ENCODE measurements around the gene INO80D. TPM values are rescaled to one million over a fixed set of nuclear protein-coding genes. Genes with fewer than 3 reads are reported as not detected.

The INO80D gene
- total RNA-seq, 1 experiment from 2014 or later, result 46.0 TPM

DNA sequence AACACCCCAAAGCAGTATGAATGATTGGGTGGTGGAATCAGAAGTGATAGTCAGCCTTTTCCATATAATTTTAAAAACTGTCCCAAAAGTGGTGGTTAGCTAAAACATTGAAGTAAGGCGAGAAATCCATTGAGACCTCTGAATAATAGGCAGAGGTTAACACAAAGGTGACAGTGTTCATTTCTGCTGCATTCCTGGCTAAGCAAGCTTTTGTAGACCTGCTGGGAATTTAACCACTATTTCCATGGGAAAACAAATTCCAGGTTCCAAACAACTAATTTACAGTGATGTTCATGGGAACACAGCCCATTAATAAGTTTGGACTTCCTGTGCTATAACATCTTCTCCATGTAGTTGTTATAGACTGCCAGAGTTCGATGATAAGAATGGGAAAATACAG lies 6.3 kb upstream of the INO80D start:
- H3K27ac Mint-ChIP-seq, result peak overlapping the region in 1 of 3 experiments; percentile 79; a peak in 4 of 7 replicates

More for the DNA sequence above, 6.3 kb upstream of the INO80D start:
- no peak overlapping the region for H3K14ac ChIP-seq (ENCODE audit: insufficient read depth, low read length)
- no peaks in the 10 kb centered on the region for H3K79me1 ChIP-seq (ENCODE audit: insufficient read depth, low read depth, low read length, poor library complexity, severe bottlenecking)
- no peak overlapping the region for H2AK5ac ChIP-seq (ENCODE audit: insufficient read length, low read length)
- H3T11ph ChIP-seq (ENCODE audit: low read length), result no peak overlapping the region
- no peaks in the 10 kb centered on the region for H3K9me3 ChIP-seq (ENCODE audit: control insufficient read depth, low read depth, low read length)
- H2BK120ac ChIP-seq (ENCODE audit: low read depth, low read length, poor library complexity, severe bottlenecking), result no peak overlapping the region
- no peaks in the 10 kb centered on the region for H3K9me3 Mint-ChIP-seq
- H3K4me1 ChIP-seq (ENCODE audit: insufficient read depth, low read length), result peaks cover 2% of the 10 kb centered on the region
- H3K4ac ChIP-seq (ENCODE audit: low read depth, low read length), result no peak overlapping the region
- H2BK12ac ChIP-seq (ENCODE audit: insufficient read length, low read depth, low read length), result no peak overlapping the region
- no peak overlapping the region for H3K56ac ChIP-seq (ENCODE audit: insufficient read length, low read depth, low read length)
- no peak overlapping the region for H4K5ac ChIP-seq (ENCODE audit: insufficient read length, low read depth, low read length)
- no peak for DNase-seq
- TF ChIP-seq, protein P1, sequence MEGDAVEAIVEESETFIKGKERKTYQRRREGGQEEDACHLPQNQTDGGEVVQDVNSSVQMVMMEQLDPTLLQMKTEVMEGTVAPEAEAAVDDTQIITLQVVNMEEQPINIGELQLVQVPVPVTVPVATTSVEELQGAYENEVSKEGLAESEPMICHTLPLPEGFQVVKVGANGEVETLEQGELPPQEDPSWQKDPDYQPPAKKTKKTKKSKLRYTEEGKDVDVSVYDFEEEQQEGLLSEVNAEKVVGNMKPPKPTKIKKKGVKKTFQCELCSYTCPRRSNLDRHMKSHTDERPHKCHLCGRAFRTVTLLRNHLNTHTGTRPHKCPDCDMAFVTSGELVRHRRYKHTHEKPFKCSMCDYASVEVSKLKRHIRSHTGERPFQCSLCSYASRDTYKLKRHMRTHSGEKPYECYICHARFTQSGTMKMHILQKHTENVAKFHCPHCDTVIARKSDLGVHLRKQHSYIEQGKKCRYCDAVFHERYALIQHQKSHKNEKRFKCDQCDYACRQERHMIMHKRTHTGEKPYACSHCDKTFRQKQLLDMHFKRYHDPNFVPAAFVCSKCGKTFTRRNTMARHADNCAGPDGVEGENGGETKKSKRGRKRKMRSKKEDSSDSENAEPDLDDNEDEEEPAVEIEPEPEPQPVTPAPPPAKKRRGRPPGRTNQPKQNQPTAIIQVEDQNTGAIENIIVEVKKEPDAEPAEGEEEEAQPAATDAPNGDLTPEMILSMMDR (conservative IDR thresholded peaks at IDR 0.05), result no peak
- no peak overlapping the region for H2BK20ac ChIP-seq (ENCODE audit: low read depth, low read length, poor library complexity, severe bottlenecking)
- H3K27ac ChIP-seq (ENCODE audit: insufficient read length, low read depth, low read length), result no peak overlapping the region
- H2BK15ac ChIP-seq (ENCODE audit: low read depth, low read length), result no peak overlapping the region
- H3K18ac ChIP-seq (ENCODE audit: insufficient read length, low read depth, low read length), result no peak overlapping the region
- H3K23ac ChIP-seq (ENCODE audit: insufficient read length, low read depth, low read length), result no peak overlapping the region
- no CpG with 5 or more reads among the region's 2 CpGs for WGBS (ENCODE audit: extremely low coverage, insufficient read length, low lambda C conversion rate)
- H3K36me3 Mint-ChIP-seq (ENCODE audit: insufficient read depth in 1 of 3, low read depth in 3 of 3), result peaks cover 9 to 27% (median 16%) of the 10 kb centered on the region in 3 experiments; a peak in 6 of 7 replicates
- peaks cover 3% of the 10 kb centered on the region; the same call in 1 of the 2 replicates for H3K79me2 ChIP-seq (ENCODE audit: insufficient read depth, low read length)
- no peak overlapping the region for H4K8ac ChIP-seq (replicated peaks; ENCODE audit: insufficient read length, low read depth, low read length)
- no peaks in the 10 kb centered on the region for H3K23me2 ChIP-seq (ENCODE audit: insufficient read length, low read depth, low read length, poor library complexity, severe bottlenecking)
- H2BK5ac ChIP-seq (ENCODE audit: insufficient read length, low read length), result no peak overlapping the region
- H3K9ac ChIP-seq (ENCODE audit: extremely low read depth, insufficient read length, low read length), result no peak overlapping the region
- H3K27me3 Mint-ChIP-seq (ENCODE audit: low read depth), result no peaks in the 10 kb centered on the region
- no peaks in the 10 kb centered on the region for H3K27me3 ChIP-seq (ENCODE audit: insufficient read depth, low read length)
- no peak overlapping the region for H3K4me2 ChIP-seq (ENCODE audit: insufficient read depth, insufficient read length, low read length)
- H2AFZ ChIP-seq (ENCODE audit: low read length), result no peak overlapping the region
- no peak overlapping the region for H3K4me3 Mint-ChIP-seq
- H4K20me1 ChIP-seq (ENCODE audit: control insufficient read depth, insufficient read depth, insufficient read length), result no peaks in the 10 kb centered on the region
- peaks cover 9 to 15% of the 10 kb centered on the region in 2 experiments for H3K4me1 Mint-ChIP-seq
- no peak overlapping the region for H4K91ac ChIP-seq (ENCODE audit: insufficient read length, low read depth, low read length)

Measured in H9 (cell line).